ENCODE data around the gene DCHS2. TPM values are rescaled to one million over a fixed set of nuclear protein-coding genes. Genes with fewer than 3 reads are reported as not detected.

The DCHS2 gene
- polyA plus RNA-seq, 4 donors = 0.10 to 0.34 TPM; not detected in 2

DNA sequence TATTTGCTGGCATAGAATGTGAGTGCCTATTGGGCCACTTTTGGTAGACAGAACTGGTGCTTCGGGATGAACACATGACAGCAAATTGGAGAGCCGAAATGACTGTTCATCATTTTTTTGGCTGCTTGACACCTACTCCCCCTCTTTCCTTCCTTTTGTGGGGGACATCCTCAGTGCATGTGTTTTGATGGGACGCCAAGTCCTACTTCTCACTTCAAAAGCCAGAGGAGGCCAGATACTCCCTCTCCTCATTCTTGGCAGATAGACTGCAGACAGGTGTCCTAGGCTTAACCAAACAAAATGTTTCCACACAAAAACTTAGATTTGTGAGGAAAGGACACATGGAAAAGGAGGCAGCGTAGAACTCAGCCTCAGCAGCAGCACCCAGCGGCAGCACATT lies 62.4 kb downstream of the DCHS2 start:
- Histone ChIP-seq H3K4me1 (ENCODE audit: control insufficient read depth in 3 of 3, insufficient read depth in 2 of 3, low read depth in 1 of 3, low read length in 2 of 3) (no peaks in the 10 kb centered on the region), H3K9me3 (ENCODE audit: control insufficient read depth in 2 of 2, insufficient read depth in 1 of 2, low read depth in 1 of 2, low read length in 1 of 2) (no peaks in the 10 kb centered on the region), H3K27ac (ENCODE audit: low read depth in 1 of 3, low read length in 2 of 3) (no peak overlapping the region), H3K4me3 (ENCODE audit: low read depth in 1 of 3, low read length in 3 of 3) (no peak overlapping the region), H3K27me3 (ENCODE audit: control insufficient read depth in 3 of 3, insufficient read depth in 3 of 3, low read length in 3 of 3) (peaks cover 0 to 7% (median 0%) of the 10 kb centered on the region in 3 donors), H3K36me3 (ENCODE audit: control insufficient read depth in 3 of 3, insufficient read depth in 2 of 3, low read depth in 1 of 3, low read length in 3 of 3) (no peaks in the 10 kb centered on the region)
- FAIRE-seq (no peak), DNase-seq (no peak)
- WGBS, 3 donors = 82 to 88% (median 88%) methylated on average over 5 of the region's 5 CpGs

GRCh38 chr4:154427149-154427548 lies 64.5 kb downstream of the DCHS2 start:
- Histone ChIP-seq H3K9me3 (ENCODE audit: control insufficient read depth in 2 of 2, insufficient read depth in 1 of 2, low read depth in 1 of 2, low read length in 1 of 2) (no peaks in the 10 kb centered on the region), H3K4me3 (ENCODE audit: low read depth in 1 of 3, low read length in 3 of 3) (no peak overlapping the region), H3K27ac (ENCODE audit: low read depth in 1 of 3, low read length in 2 of 3) (no peak overlapping the region), H3K4me1 (ENCODE audit: control insufficient read depth in 3 of 3, insufficient read depth in 2 of 3, low read depth in 1 of 3, low read length in 2 of 3) (no peaks in the 10 kb centered on the region), H3K36me3 (ENCODE audit: control insufficient read depth in 3 of 3, insufficient read depth in 2 of 3, low read depth in 1 of 3, low read length in 3 of 3) (no peaks in the 10 kb centered on the region), H3K27me3 (ENCODE audit: control insufficient read depth in 3 of 3, insufficient read depth in 3 of 3, low read length in 3 of 3) (peaks cover 0 to 4% (median 0%) of the 10 kb centered on the region in 3 donors)
- FAIRE-seq (no peak), DNase-seq (no peak)
- WGBS, 3 donors = 79 to 82% (median 80%) methylated on average over 6 of the region's 6 CpGs

DNA sequence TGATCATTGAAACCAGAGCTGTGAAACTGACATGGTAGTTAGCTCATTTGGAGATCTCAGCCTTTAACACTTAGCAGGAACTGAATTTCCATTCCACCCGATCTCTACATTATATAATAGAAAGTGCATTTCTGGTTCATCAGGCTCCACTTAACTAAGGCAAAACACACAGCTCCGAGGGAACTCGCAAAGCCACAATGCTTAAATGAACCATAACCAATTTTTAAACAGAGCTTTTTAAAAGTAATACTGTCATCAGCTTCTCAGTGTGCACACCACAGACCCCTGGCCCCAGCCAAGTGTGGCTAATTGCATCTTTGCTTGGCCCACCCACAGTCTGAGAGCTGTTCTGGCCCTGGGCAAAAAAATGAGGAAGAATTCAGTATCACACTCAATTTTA lies 66.1 kb downstream of the DCHS2 start:
- Histone ChIP-seq H3K4me1 (ENCODE audit: control insufficient read depth in 3 of 3, insufficient read depth in 2 of 3, low read depth in 1 of 3, low read length in 2 of 3) (no peaks in the 10 kb centered on the region), H3K27me3 (ENCODE audit: control insufficient read depth in 3 of 3, insufficient read depth in 3 of 3, low read length in 3 of 3) (peaks cover 0 to 4% (median 0%) of the 10 kb centered on the region in 3 donors), H3K9me3 (ENCODE audit: control insufficient read depth in 2 of 2, insufficient read depth in 1 of 2, low read depth in 1 of 2, low read length in 1 of 2) (no peaks in the 10 kb centered on the region), H3K36me3 (ENCODE audit: control insufficient read depth in 3 of 3, insufficient read depth in 2 of 3, low read depth in 1 of 3, low read length in 3 of 3) (no peaks in the 10 kb centered on the region), H3K27ac (ENCODE audit: low read depth in 1 of 3, low read length in 2 of 3) (no peak overlapping the region), H3K4me3 (ENCODE audit: low read depth in 1 of 3, low read length in 3 of 3) (no peak overlapping the region)
- FAIRE-seq (no peak), DNase-seq (no peak)
- 63 to 81% (median 73%) methylated on average over 3 of the region's 3 CpGs for WGBS, 3 donors

DNA sequence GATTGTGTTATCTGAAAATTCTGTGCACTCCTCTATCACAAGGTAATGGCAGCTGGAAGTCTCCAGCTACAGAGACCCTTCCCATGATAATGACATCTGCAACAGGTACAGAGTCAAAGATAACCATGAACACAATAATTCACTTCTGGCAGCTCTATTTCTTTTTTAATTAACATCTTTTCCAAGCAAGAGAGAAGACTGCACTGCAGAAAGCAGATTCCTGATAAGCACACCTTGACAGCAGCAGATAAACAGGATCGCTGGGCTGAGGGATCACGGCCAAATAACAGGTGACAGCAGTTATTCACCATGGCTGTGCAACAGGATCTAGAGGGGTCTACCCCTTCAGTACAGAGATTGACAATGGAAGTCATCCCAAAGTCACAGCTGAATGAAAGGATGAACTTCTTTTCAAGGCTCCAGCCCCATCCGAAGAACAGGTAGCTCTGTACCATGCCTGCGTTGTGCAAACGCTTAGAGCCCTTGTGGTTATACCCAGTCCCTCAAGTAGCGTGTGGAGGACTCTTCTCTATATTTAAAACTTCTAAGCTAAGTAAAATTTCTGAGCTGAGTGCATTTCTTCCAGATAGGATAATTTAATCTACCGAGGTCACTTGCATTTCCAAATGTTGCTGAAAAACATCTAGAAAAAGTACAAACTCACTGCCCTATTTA lies 66.7 kb downstream of the DCHS2 start:
- H3K9me3 ChIP-seq (ENCODE audit: control insufficient read depth in 2 of 2, insufficient read depth in 1 of 2, low read depth in 1 of 2, low read length in 1 of 2) = no peaks in the 10 kb centered on the region
- no peaks in the 10 kb centered on the region for H3K4me1 ChIP-seq (ENCODE audit: control insufficient read depth in 3 of 3, insufficient read depth in 2 of 3, low read depth in 1 of 3, low read length in 2 of 3)
- no peaks in the 10 kb centered on the region for H3K36me3 ChIP-seq (ENCODE audit: control insufficient read depth in 3 of 3, insufficient read depth in 2 of 3, low read depth in 1 of 3, low read length in 3 of 3)
- FAIRE-seq (no peak), DNase-seq (no peak)
- H3K27ac ChIP-seq (ENCODE audit: low read depth in 1 of 3, low read length in 2 of 3) = no peak overlapping the region
- no peak overlapping the region for H3K4me3 ChIP-seq (ENCODE audit: low read depth in 1 of 3, low read length in 3 of 3)
- WGBS, 3 donors = 68 to 77% (median 74%) methylated on average over 7 of the region's 7 CpGs
- peaks cover 0 to 4% (median 0%) of the 10 kb centered on the region in 3 donors for H3K27me3 ChIP-seq (ENCODE audit: control insufficient read depth in 3 of 3, insufficient read depth in 3 of 3, low read length in 3 of 3)

- H3K9me3 ChIP-seq (ENCODE audit: control insufficient read depth in 2 of 2, insufficient read depth in 1 of 2, low read depth in 1 of 2, low read length in 1 of 2) = no peaks in the 10 kb centered on the region
- H3K36me3 ChIP-seq (ENCODE audit: control insufficient read depth in 3 of 3, insufficient read depth in 2 of 3, low read depth in 1 of 3, low read length in 3 of 3) = no peaks in the 10 kb centered on the region
- WGBS, 3 donors = 0 to 43% (median 6%) methylated on average over 1 of the region's 1 CpG
- H3K4me3 ChIP-seq (ENCODE audit: low read depth in 1 of 3, low read length in 3 of 3) = no peak overlapping the region
- peaks cover 0 to 7% (median 0%) of the 10 kb centered on the region in 3 donors for H3K27me3 ChIP-seq (ENCODE audit: control insufficient read depth in 3 of 3, insufficient read depth in 3 of 3, low read length in 3 of 3)
- FAIRE-seq = no peak
- H3K27ac ChIP-seq (ENCODE audit: low read depth in 1 of 3, low read length in 2 of 3) = no peak overlapping the region
- DNase-seq = no peak
- H3K4me1 ChIP-seq (ENCODE audit: control insufficient read depth in 3 of 3, insufficient read depth in 2 of 3, low read depth in 1 of 3, low read length in 2 of 3) = no peaks in the 10 kb centered on the region
These were observed 69.4 kb downstream of the DCHS2 start for GRCh38 chr4:154422152-154422551.

GRCh38 chr4:154421618-154422017 lies 70.0 kb downstream of the DCHS2 start:
- DNase-seq (no peak), FAIRE-seq (no peak)
- Histone ChIP-seq H3K36me3 (ENCODE audit: control insufficient read depth in 3 of 3, insufficient read depth in 2 of 3, low read depth in 1 of 3, low read length in 3 of 3) (no peaks in the 10 kb centered on the region), H3K27ac (ENCODE audit: low read depth in 1 of 3, low read length in 2 of 3) (no peak overlapping the region), H3K4me3 (ENCODE audit: low read depth in 1 of 3, low read length in 3 of 3) (no peak overlapping the region), H3K4me1 (ENCODE audit: control insufficient read depth in 3 of 3, insufficient read depth in 2 of 3, low read depth in 1 of 3, low read length in 2 of 3) (no peaks in the 10 kb centered on the region), H3K27me3 (ENCODE audit: control insufficient read depth in 3 of 3, insufficient read depth in 3 of 3, low read length in 3 of 3) (peaks cover 0 to 8% (median 0%) of the 10 kb centered on the region in 3 donors), H3K9me3 (ENCODE audit: control insufficient read depth in 2 of 2, insufficient read depth in 1 of 2, low read depth in 1 of 2, low read length in 1 of 2) (no peaks in the 10 kb centered on the region)
- WGBS, 3 donors = 76 to 79% (median 78%) methylated on average over 6 of the region's 6 CpGs

DNA sequence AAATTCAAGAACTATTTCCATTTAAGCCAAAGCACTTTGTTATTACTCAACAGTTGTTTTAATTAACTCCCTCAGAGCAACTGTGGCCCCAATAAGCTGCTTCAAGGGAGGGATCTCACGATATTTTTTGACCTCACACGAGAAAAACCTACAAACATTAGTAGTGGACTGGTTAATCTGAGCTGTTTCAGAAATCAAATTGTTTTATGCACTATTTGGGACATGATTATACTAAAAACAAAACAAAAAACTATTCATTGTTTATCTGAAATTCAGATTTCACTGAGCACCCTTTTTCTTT lies 74.3 kb downstream of the DCHS2 start:
- Histone ChIP-seq H3K36me3 (ENCODE audit: control insufficient read depth in 3 of 3, insufficient read depth in 2 of 3, low read depth in 1 of 3, low read length in 3 of 3) (no peaks in the 10 kb centered on the region), H3K9me3 (ENCODE audit: control insufficient read depth in 2 of 2, insufficient read depth in 1 of 2, low read depth in 1 of 2, low read length in 1 of 2) (no peaks in the 10 kb centered on the region), H3K4me1 (ENCODE audit: control insufficient read depth in 3 of 3, insufficient read depth in 2 of 3, low read depth in 1 of 3, low read length in 2 of 3) (no peaks in the 10 kb centered on the region), H3K27ac (ENCODE audit: low read depth in 1 of 3, low read length in 2 of 3) (no peak overlapping the region), H3K27me3 (ENCODE audit: control insufficient read depth in 3 of 3, insufficient read depth in 3 of 3, low read length in 3 of 3) (peaks cover 0 to 16% (median 0%) of the 10 kb centered on the region in 3 donors), H3K4me3 (ENCODE audit: low read depth in 1 of 3, low read length in 3 of 3) (no peak overlapping the region)
- WGBS, 3 donors = 36 to 49% (median 48%) methylated on average over 2 of the region's 2 CpGs
- DNase-seq (no peak), FAIRE-seq (no peak)

DNA sequence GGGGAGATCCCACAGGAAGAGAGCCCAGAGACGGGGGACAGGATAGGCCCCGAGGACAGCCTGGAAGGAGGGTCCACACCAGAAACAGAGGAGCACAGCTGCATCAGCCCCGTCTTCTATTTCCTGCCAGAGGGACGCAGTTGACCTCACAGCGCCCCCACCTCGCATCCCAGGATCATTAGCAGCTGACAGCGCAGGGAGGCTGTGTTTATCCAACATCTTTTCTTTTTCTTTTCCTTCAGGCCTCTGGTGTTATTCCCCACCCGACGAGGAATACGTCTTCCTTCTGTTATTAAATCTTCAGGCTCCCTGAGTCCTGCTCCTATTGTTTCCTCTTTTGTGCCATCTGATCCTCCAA lies 75.4 kb downstream of the DCHS2 start:
- DNase-seq = peak; percentile 1 to 40

DNA sequence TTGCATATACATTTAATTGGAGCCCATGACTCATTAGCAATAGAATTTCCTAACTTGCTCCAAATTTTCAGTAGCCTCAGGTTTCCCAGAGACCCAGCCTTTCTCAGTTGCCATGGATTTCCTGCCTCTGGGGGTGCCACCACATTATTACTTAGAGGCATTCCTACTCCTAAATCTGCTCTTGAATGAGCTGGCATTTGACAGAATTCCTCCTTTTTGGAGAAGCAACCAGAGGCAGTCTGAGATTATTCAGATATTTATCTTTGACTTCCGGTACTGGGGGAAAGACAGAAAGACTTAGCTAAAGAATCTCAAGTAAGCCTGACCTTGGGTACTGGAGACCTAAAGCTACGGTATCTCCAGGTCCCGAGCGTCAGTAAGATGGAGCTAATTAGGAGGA lies 76.3 kb downstream of the DCHS2 start:
- H3K27ac ChIP-seq (ENCODE audit: low read depth in 1 of 3, low read length in 2 of 3) = no peak overlapping the region
- DNase-seq (no peak), FAIRE-seq (no peak)
- no peak overlapping the region for H3K4me3 ChIP-seq (ENCODE audit: low read depth in 1 of 3, low read length in 3 of 3)
- H3K36me3 ChIP-seq (ENCODE audit: control insufficient read depth in 3 of 3, insufficient read depth in 2 of 3, low read depth in 1 of 3, low read length in 3 of 3) = no peaks in the 10 kb centered on the region
- H3K4me1 ChIP-seq (ENCODE audit: control insufficient read depth in 3 of 3, insufficient read depth in 2 of 3, low read depth in 1 of 3, low read length in 2 of 3) = no peaks in the 10 kb centered on the region
- peaks cover 0 to 16% (median 0%) of the 10 kb centered on the region in 3 donors for H3K27me3 ChIP-seq (ENCODE audit: control insufficient read depth in 3 of 3, insufficient read depth in 3 of 3, low read length in 3 of 3)
- WGBS, 3 donors = 73 to 84% (median 75%) methylated on average over 4 of the region's 4 CpGs
- H3K9me3 ChIP-seq (ENCODE audit: control insufficient read depth in 2 of 2, insufficient read depth in 1 of 2, low read depth in 1 of 2, low read length in 1 of 2) = no peaks in the 10 kb centered on the region

More for the DNA sequence above, 75.4 kb downstream of the DCHS2 start:
- FAIRE-seq = no peak
- Histone ChIP-seq H3K9me3 (ENCODE audit: control insufficient read depth in 2 of 2, insufficient read depth in 1 of 2, low read depth in 1 of 2, low read length in 1 of 2) (no peaks in the 10 kb centered on the region), H3K36me3 (ENCODE audit: control insufficient read depth in 3 of 3, insufficient read depth in 2 of 3, low read depth in 1 of 3, low read length in 3 of 3) (no peaks in the 10 kb centered on the region), H3K27ac (ENCODE audit: low read depth in 1 of 3, low read length in 2 of 3) (peak overlapping the region in 2 of 3 donors; percentile 25 to 52), H3K4me1 (ENCODE audit: control insufficient read depth in 3 of 3, insufficient read depth in 2 of 3, low read depth in 1 of 3, low read length in 2 of 3) (no peaks in the 10 kb centered on the region), H3K27me3 (ENCODE audit: control insufficient read depth in 3 of 3, insufficient read depth in 3 of 3, low read length in 3 of 3) (peaks cover 0 to 16% (median 0%) of the 10 kb centered on the region in 3 donors), H3K4me3 (ENCODE audit: low read depth in 1 of 3, low read length in 3 of 3) (peak overlapping the region in 1 of 3 donors; percentile 47)
- 0 to 3% (median 3%) methylated on average over 10 of the region's 10 CpGs for WGBS, 3 donors
